Sciatic nerve (tissue), 2 donors: ENCODE data around the gene SYNDIG1L. TPM values are rescaled to one million over a fixed set of nuclear protein-coding genes. Genes with fewer than 3 reads are reported as not detected.

ENCODE experiments used
- ATAC-seq: fragments of 200-7000 bp; cut with Tn5 transposase; one replicate; pipeline ENCODE4 v1.9.1; 2020; ENCODE audit warnings: mild to moderate bottlenecking, moderate library complexity
- DNase-seq: peaks from one replicate; pipeline ENCODE4 v3.0.0-alpha.2; 2020; ENCODE audit warnings: low spot score
- intact Hi-C: fragments of 100-400 bp; cut with DNase I; formaldehyde crosslinking; loops from one replicate; pipeline ENCODE4 v1.14.2; 2022
- total RNA-seq: library from RNA; stranded (reverse); fragmentation: NEBNext Ultra II Directional; extraction: Animal tissue kit (Norgen Biotek cat#: 25700); gene quantifications from one replicate; pipeline ENCODE4 v1.2.1, GENCODE V29; 2021
- donor health status: DM: no; HTN: no; CAD: no.
- donor health status: DM: no; HTN: no; CAD: no.

The SYNDIG1L gene
- total RNA-seq, 1 donor from 2014 or later, result 0.58 TPM

GRCh38 chr14:74380845-74381244 lies 45.2 kb downstream of the SYNDIG1L start:
- no peak for ATAC-seq
- intact Hi-C loops, result no loop called here
- no peak for DNase-seq

DNA sequence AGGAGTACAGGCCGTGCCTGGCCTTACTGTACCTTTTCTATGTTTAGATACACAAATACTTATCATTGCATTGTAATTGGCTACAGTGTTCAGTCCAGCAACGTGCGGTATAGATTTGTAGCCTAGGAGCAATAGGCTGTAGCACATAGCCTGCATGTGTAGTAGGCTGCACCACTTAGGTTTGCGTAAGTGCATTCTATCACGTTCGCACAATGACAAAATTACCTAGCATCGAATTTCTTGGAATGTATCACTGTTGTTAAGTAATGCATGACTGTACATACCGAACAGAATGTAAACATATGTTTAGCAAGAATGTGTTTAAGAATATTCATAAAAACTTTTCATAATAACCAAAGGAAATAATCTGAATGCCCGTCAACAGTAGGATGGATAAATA lies 45.8 kb downstream of the SYNDIG1L start:
- ATAC-seq, result no peak
- no peak for DNase-seq
- intact Hi-C loops, result no loop called here

- intact Hi-C loops, result no loop called here
- DNase-seq (no peak), ATAC-seq (no peak)
Observed at GRCh38 chr14:74377976-74378690, 47.9 kb downstream of the SYNDIG1L start.

DNA sequence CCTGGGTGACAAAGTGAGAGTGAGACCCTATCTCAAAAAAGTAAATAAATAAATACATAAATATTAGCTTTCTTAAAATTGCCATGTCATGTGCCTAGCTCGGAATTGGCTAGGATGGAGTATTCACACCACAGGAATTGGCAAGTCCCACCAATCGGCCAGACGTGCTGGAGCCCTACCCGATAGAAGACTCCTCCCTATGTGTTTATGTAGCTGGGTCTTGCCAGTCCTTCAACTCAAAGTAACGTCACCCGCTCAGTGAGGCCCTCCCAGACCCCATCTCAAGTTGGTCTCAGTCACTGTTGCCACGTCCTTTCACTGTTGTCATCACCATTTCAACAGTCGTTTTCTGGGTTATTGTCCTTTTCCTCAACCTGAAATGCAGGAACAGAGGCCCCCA lies 57.6 kb downstream of the SYNDIG1L start:
- intact Hi-C loops, result loop anchor here (10.0 kb wide), 1 partner anchor 116 kb away; no protein-coding TSS in a partner anchor
- ATAC-seq (no peak), DNase-seq (no peak)

- intact Hi-C loops, result loop anchor here (10.0 kb wide), 1 partner anchor 117 kb away; no protein-coding TSS in a partner anchor
- DNase-seq (no peak), ATAC-seq (no peak)
Observed at GRCh38 chr14:74368026-74368425, 58.0 kb downstream of the SYNDIG1L start.

DNA sequence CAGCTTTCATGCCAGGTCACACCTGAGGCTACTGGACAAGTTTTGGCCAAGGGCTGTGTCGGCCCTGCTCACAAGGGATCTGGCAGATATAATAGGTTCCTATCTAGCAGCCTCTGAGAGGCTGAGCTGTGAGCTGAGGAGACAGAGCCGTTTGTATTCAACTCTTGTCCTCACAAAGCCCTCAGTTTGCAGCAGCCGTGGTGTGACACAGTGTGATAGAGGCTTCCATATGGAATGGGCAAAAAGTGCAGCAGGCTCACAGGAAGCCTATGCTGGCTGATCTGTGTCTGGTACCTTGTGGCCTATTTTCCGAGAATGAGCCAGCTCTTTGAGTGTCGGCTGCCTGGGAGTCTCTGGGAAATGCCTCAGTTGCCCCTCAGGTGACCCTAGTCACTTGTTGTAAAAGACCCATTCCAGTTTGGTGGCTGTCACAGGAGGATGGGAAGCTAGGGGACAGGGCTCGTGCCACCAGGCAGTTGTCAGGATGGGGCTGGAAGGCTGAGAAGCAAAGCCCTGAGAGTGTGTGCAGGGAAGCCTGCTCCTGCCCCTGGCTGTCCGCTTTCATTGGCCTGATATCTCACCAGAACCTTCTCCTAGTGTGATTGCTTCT lies 61.6 kb downstream of the SYNDIG1L start:
- ATAC-seq (no peak), DNase-seq (no peak)
- intact Hi-C loops, result loop anchor here (10.0 kb wide), 1 partner anchor 120 kb away; no protein-coding TSS in a partner anchor

DNA sequence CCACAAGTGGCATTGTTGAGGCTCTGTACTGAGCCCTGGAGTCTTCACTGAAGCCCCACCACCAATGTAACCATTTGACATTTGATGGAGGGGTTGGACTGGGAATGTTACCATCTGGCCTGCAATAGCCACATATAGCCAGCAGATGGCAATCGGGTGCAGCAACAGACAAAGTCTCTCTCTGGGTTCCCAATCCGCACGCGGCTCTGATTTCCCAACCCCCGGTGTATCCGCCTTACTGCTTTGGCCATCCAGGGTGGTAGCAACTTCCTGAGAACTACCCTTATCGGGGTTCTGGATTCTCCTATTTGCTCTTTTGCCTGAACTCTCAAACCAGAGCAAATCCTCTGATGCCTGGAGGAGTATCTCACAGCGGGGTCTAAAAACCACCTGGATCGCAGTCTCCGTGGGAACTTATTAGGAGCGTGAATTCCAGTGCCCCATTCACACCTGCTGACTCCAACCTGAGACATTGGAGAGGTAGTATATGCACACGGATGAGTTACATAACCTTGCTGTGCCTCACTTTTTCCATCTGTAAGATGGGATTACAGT lies 63.6 kb downstream of the SYNDIG1L start:
- peak; percentile 90 for DNase-seq
- intact Hi-C loops, result loop anchor here (10.0 kb wide), 1 partner anchor 122 kb away; no protein-coding TSS in a partner anchor

GRCh38 chr14:74360163-74360562 lies 65.8 kb downstream of the SYNDIG1L start:
- DNase-seq, result no peak
- intact Hi-C loops, result loop anchor here (10.0 kb wide), 1 partner anchor 125 kb away; no protein-coding TSS in a partner anchor

More for the DNA sequence above, 63.6 kb downstream of the SYNDIG1L start:
- ATAC-seq, result peak; percentile 89

DNA sequence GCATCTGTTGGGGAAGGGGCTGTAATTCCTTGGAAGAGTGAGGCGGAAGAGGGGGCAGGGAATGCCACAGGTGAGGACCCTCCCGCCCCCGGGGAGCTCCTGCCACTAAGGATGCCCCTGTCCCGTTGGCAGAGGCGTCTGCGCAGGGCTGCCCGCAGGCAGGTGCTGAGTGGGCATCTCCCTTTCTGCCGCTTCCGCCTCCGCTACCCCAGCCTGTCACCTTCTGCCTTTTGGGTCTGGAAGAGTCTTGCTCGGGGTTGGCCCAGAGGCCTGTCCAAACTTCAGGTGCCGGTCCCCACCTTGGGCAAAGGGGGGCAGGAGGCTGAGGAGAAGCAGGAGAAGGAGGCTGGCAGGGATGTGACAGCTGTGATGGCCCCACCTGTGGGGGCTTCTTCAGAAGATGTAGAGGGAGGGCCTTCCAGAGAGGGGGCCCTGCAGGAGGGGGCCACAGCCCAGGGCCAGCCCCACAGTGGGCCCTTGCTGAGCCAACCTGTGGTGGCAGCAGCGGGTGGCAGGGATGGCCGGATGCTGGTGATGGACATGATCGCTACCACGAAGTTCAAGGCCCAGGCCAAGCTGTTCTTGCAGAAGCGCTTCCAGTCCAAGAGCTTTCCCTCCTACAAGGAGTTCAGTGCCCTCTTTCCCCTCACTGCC lies 67.7 kb downstream of the SYNDIG1L start:
- DNase-seq (no peak), ATAC-seq (no peak)
- intact Hi-C loops, result no loop called here

More at GRCh38 chr14:74360163-74360562, 65.8 kb downstream of the SYNDIG1L start:
- no peak for ATAC-seq

- intact Hi-C loops, result no loop called here
- DNase-seq, result no peak
- ATAC-seq, result no peak
Observed at GRCh38 chr14:74357585-74357984, 68.4 kb downstream of the SYNDIG1L start.

DNA sequence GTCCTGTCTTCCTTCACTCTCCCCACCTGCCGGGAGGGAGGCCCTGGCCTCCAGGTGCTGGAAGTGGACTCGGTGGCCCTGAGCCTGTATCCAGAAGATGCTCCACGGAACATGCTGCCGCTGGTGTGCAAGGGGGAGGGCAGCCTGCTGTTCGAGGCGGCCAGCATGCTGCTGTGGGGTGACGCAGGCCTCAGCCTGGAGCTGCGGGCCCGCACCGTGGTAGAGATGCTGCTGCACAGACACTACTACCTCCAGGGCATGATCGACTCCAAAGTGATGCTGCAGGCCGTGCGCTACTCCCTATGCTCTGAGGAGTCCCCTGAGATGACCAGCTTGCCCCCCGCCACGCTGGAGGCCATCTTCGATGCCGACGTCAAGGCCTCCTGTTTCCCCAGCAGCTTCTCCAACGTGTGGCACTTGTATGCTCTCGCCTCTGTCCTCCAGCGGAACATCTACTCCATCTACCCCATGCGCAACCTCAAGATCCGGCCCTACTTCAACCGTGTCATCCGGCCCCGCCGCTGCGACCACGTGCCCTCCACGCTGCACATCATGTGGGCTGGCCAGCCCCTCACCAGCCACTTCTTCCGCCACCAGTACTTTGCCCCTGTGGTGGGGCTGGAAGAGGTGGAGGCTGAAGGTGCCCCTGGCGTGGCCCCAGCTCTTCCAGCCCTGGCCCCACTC lies 69.0 kb downstream of the SYNDIG1L start:
- ATAC-seq, result no peak
- intact Hi-C loops, result no loop called here

More for the DNA sequence above, 69.0 kb downstream of the SYNDIG1L start:
- DNase-seq, result no peak

Other genes with a start within 250 kb of the SYNDIG1L start
- gene VSX2, start 186.8 kb downstream of the SYNDIG1L start, total RNA-seq, result not detected
- gene ABCD4, start 123.3 kb downstream of the SYNDIG1L start, total RNA-seq, result 89.7 TPM
- not detected for gene VRTN, start 77.7 kb downstream of the SYNDIG1L start, total RNA-seq
- 258 TPM for gene NPC2, start 67.1 kb upstream of the SYNDIG1L start, total RNA-seq
- 19.3 TPM for gene ISCA2, start 67.6 kb upstream of the SYNDIG1L start, total RNA-seq
- 93.0 TPM for gene LTBP2, start 186.0 kb upstream of the SYNDIG1L start, total RNA-seq